ENCODE data around the gene FAM149B1.

DNA sequence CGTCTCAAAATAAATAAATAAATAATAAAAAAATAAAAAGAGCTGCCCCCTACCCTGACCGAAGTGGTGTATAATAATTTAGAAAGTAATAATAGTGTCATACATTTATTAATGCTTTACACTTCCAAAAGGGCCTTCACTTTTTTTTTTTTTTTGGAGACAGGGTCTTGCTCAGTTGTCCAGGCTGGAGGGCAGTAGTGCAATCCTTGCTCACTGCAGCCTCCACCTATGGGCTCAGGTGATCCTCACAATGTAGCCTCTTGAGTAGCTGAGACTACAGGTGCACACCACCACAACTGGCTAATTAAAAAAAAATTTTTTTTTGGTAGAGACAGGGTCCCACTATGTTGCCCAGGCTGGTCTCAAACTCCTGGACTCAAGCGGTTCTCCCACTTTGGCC lies 1.4 kb downstream of the FAM149B1 start:
- TF ChIP-seq EZH2 (IDR thresholded peaks at IDR 0.05; ENCODE audit: low read length, unreplicated experiment) (no peak), EZH2phosphoT487 (IDR thresholded peaks at IDR 0.05; ENCODE audit: borderline replicate concordance, low read length) (no peak)
- TF ChIP-seq, protein P1, sequence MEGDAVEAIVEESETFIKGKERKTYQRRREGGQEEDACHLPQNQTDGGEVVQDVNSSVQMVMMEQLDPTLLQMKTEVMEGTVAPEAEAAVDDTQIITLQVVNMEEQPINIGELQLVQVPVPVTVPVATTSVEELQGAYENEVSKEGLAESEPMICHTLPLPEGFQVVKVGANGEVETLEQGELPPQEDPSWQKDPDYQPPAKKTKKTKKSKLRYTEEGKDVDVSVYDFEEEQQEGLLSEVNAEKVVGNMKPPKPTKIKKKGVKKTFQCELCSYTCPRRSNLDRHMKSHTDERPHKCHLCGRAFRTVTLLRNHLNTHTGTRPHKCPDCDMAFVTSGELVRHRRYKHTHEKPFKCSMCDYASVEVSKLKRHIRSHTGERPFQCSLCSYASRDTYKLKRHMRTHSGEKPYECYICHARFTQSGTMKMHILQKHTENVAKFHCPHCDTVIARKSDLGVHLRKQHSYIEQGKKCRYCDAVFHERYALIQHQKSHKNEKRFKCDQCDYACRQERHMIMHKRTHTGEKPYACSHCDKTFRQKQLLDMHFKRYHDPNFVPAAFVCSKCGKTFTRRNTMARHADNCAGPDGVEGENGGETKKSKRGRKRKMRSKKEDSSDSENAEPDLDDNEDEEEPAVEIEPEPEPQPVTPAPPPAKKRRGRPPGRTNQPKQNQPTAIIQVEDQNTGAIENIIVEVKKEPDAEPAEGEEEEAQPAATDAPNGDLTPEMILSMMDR (conservative IDR thresholded peaks at IDR 0.05; ENCODE audit: low read depth, low read length), result no peak

All from PC-3 (cell line).